GM23338 (cell line): ENCODE measurements around the gene ASB15. TPM values are rescaled to one million over a fixed set of nuclear protein-coding genes. Genes with fewer than 3 reads are reported as not detected.

Experiments used
- ATAC-seq: fragments of 200-7000 bp; cut with Tn5 transposase; 3 replicates; pipeline ENCODE4 v1.9.1; 2020
- DNase-seq: peaks from one replicate; pipeline ENCODE4 v3.0.0-alpha.2; 2015; ENCODE audit warnings: low spot score
- H2AFZ ChIP-seq: fragments of 200-600 bp; sonication (generic); 2 replicates; pipeline ENCODE4 v1.8.0; 2016; ENCODE audit warnings: antibody characterized with exemption, mild to moderate bottlenecking, moderate library complexity
- H3F3A ChIP-seq: fragments of 200-600 bp; sonication (generic); replicated peaks from 2 replicates; pipeline ENCODE4 v1.8.0; 2017; ENCODE audit warnings: antibody characterized with exemption, mixed run types, low read depth
- H3K27ac ChIP-seq: fragments of 200-600 bp; sonication (generic); 2 replicates; pipeline ENCODE4 v1.6.1; 2016; ENCODE audit warnings: low read depth
- H3K27me3 ChIP-seq: fragments of 200-600 bp; sonication (generic); 2 replicates; pipeline ENCODE4 v1.8.0; 2016; ENCODE audit warnings: mild to moderate bottlenecking, mixed run types, moderate library complexity; ENCODE audit not compliant: insufficient read depth
- H3K36me3 ChIP-seq: fragments of 200-600 bp; sonication (generic); 2 replicates; pipeline ENCODE4 v1.8.0; 2016; ENCODE audit warnings: mild to moderate bottlenecking; ENCODE audit not compliant: insufficient read depth
- H3K4me1 ChIP-seq: fragments of 200-600 bp; sonication (generic); 2 replicates; pipeline ENCODE4 v1.8.0; 2016; ENCODE audit warnings: mild to moderate bottlenecking, moderate library complexity; ENCODE audit not compliant: insufficient read depth
- H3K4me2 ChIP-seq: fragments of 200-600 bp; sonication (generic); 2 replicates; pipeline ENCODE4 v1.7.1; 2017; ENCODE audit warnings: mixed run types
- H3K4me3 ChIP-seq: fragments of 200-600 bp; sonication (generic); 2 replicates; pipeline ENCODE4 v1.6.1; 2016; ENCODE audit warnings: mixed run types
- H3K79me2 ChIP-seq: fragments of 200-600 bp; sonication (generic); replicated peaks from 2 replicates; pipeline ENCODE4 v1.8.0; 2017; ENCODE audit warnings: mild to moderate bottlenecking; ENCODE audit not compliant: insufficient read depth
- H3K9me2 ChIP-seq: fragments of 200-600 bp; sonication (generic); 2 replicates; pipeline ENCODE4 v1.8.0; 2017; ENCODE audit not compliant: insufficient read depth
- H4K20me1 ChIP-seq: fragments of 200-600 bp; sonication (generic); replicated peaks from 2 replicates; pipeline ENCODE4 v1.8.0; 2017; ENCODE audit warnings: mild to moderate bottlenecking; ENCODE audit not compliant: insufficient read depth
- H3K27ac Mint-ChIP-seq: 2 replicates; pipeline ENCODE4 v1.8.0; 2020; ENCODE audit warnings: inconsistent platforms, mild to moderate bottlenecking, moderate library complexity, mixed read lengths
- H3K27me3 Mint-ChIP-seq: 3 replicates; pipeline ENCODE4 v1.8.0; 2022; ENCODE audit warnings: low read depth, mild to moderate bottlenecking, moderate library complexity, mixed read lengths, inconsistent platforms; ENCODE audit not compliant: insufficient read depth, poor library complexity
- H3K36me3 Mint-ChIP-seq: 3 replicates; pipeline ENCODE4 v1.8.0; 2021; ENCODE audit warnings: low read depth, mild to moderate bottlenecking, inconsistent platforms, moderate library complexity, mixed read lengths
- H3K4me1 Mint-ChIP-seq: 3 replicates; pipeline ENCODE4 v1.8.0; 2020; ENCODE audit warnings: mild to moderate bottlenecking, inconsistent platforms, mixed read lengths
- H3K4me3 Mint-ChIP-seq: 3 replicates; pipeline ENCODE4 v1.8.0; 2021; ENCODE audit warnings: moderate library complexity, mild to moderate bottlenecking, inconsistent platforms, mixed read lengths
- H3K9me3 Mint-ChIP-seq: 3 replicates; pipeline ENCODE4 v1.8.0; 2020; ENCODE audit warnings: moderate library complexity, mild to moderate bottlenecking, inconsistent platforms, mixed read lengths
- CREB1 ChIP-seq: fragments of 250-450 bp; sonication (Bioruptor Pico); IDR thresholded peaks from 2 replicates; pipeline ENCODE4 v1.5.0; 2020; ENCODE audit warnings: low read depth, mild to moderate bottlenecking, moderate library complexity
- CTCF ChIP-seq, 2 experiments: fragments of 200-600 bp in 1 of 2; sonication (generic) in 1 of 2; conservative IDR thresholded peaks; 2 replicates each; pipeline versions ENCODE4 v1.5.1 to v1.6.1; 2016 to 2017; ENCODE audit warnings: antibody characterized with exemption in 2 of 2, low read depth in 2 of 2, mild to moderate bottlenecking in 2 of 2, moderate library complexity in 1 of 2
- ETS1 ChIP-seq: IDR thresholded peaks from 2 replicates; pipeline ENCODE4 v1.6.1; 2016; ENCODE audit warnings: antibody characterized with exemption
- EZH2phosphoT487 ChIP-seq: fragments of 200-600 bp; sonication (generic); IDR thresholded peaks from one replicate; pipeline ENCODE4 v1.8.1; 2018; ENCODE audit warnings: antibody characterized with exemption; ENCODE audit not compliant: unreplicated experiment
- JUNB ChIP-seq: IDR thresholded peaks from one replicate; pipeline ENCODE4 v1.6.1; 2016; ENCODE audit warnings: antibody characterized with exemption; ENCODE audit not compliant: unreplicated experiment
- POLR2AphosphoS5 ChIP-seq: IDR thresholded peaks from 2 replicates; pipeline ENCODE4 v1.6.1; 2016; ENCODE audit warnings: antibody characterized with exemption, low read depth
- ZNF114 ChIP-seq: fragments of 250-450 bp; sonication (Bioruptor Pico); IDR thresholded peaks from 2 replicates; pipeline ENCODE4 v1.5.0; 2020; ENCODE audit warnings: mild to moderate bottlenecking, moderate library complexity
- ZNF331 ChIP-seq: fragments of 250-450 bp; sonication (Bioruptor Pico); IDR thresholded peaks from 2 replicates; pipeline ENCODE4 v1.5.0; 2020; ENCODE audit warnings: low read depth, mild to moderate bottlenecking, moderate library complexity
- ZNF462 ChIP-seq: fragments of 250-450 bp; sonication (Bioruptor Pico); IDR thresholded peaks from 2 replicates; pipeline ENCODE4 v1.5.0; 2020; ENCODE audit warnings: mild to moderate bottlenecking, moderate library complexity
- polyA plus RNA-seq: library from polyadenylated mRNA; unstranded; fragments of >200 nt; fragmentation: Nextera tagmentation; extraction: Ambion mirVana; gene quantifications from 2 replicates; pipeline ENCODE4 v1.2.1, GENCODE V29; 2016
- total RNA-seq: library from RNA; depleted of rRNA; stranded (reverse); fragments of >200 nt; shearing (Covaris generic); gene quantifications from 2 replicates; pipeline ENCODE4 v1.2.3, GENCODE V29; 2014

ASB15 gene
- total and polyA plus RNA-seq, 2 experiments from 2014 or later, result not detected

GRCh38 chr7:123602648-123603047 lies 1.0 kb downstream of the ASB15 start (continued):
- TF ChIP-seq POLR2AphosphoS5 (no peak), ETS1 (no peak), EZH2phosphoT487 (no peak), CTCF (conservative IDR thresholded peaks at IDR 0.05; ENCODE audit: low read depth in 2 of 2) (no peak)

- Histone ChIP-seq H3F3A (no peaks in the 10 kb centered on the region), H3K4me1 (no peaks in the 10 kb centered on the region), H4K20me1 (no peaks in the 10 kb centered on the region), H3K4me3 (no peak overlapping the region), H3K36me3 (no peaks in the 10 kb centered on the region), H3K27me3 (no peaks in the 10 kb centered on the region), H3K79me2 (no peaks in the 10 kb centered on the region), H3K9me2 (no peaks in the 10 kb centered on the region), H3K27ac (no peak overlapping the region), H2AFZ (no peak overlapping the region), H3K4me2 (no peak overlapping the region)
- H3K27ac Mint-ChIP-seq, result no peak overlapping the region
- DNase-seq (no peak), ATAC-seq (no peak)
- H3K36me3 Mint-ChIP-seq, result no peaks in the 10 kb centered on the region
- peaks cover 4% of the 10 kb centered on the region for H3K27me3 Mint-ChIP-seq
- H3K9me3 Mint-ChIP-seq, result no peaks in the 10 kb centered on the region; the same call in 2 of the 3 replicates
- peaks cover 12% of the 10 kb centered on the region; the same call in 2 of the 3 replicates for H3K4me1 Mint-ChIP-seq
- no peak overlapping the region for H3K4me3 Mint-ChIP-seq
- no peak for TF ChIP-seq ZNF114
- TF ChIP-seq POLR2AphosphoS5, result no peak
- TF ChIP-seq ZNF462 (CRISPR knock-in tag), result no peak
- no peak for TF ChIP-seq EZH2phosphoT487
- no peak for TF ChIP-seq CTCF (conservative IDR thresholded peaks at IDR 0.05; ENCODE audit: low read depth in 2 of 2)
- no peak for TF ChIP-seq CREB1 (CRISPR knock-in tag)
- no peak for TF ChIP-seq ETS1
- TF ChIP-seq ZNF331, result no peak
- TF ChIP-seq JUNB, result no peak
Measured at GRCh38 chr7:123604739-123605138, 3.1 kb downstream of the ASB15 start.
